G401 (cell line): ENCODE results near the gene NPBWR2. TPM values are rescaled to one million over a fixed set of nuclear protein-coding genes. Genes with fewer than 3 reads are reported as not detected.

Experiments used
- DNase-seq: peaks from one replicate; pipeline ENCODE4 v3.0.0-alpha.2; 2015; ENCODE audit warnings: low spot score
- in situ Hi-C: cut with HindIII; loops from 2 replicates; pipeline ENCODE4 v1.10.0; 2016; ENCODE audit warnings: low sequenced_read_pairs, mixed read lengths
- total RNA-seq: library from RNA; depleted of rRNA; stranded (reverse); fragments of >200 nt; shearing (Covaris generic); gene quantifications from 2 replicates; pipeline ENCODE4 v1.2.3, GENCODE V29; 2014; rRNA removed

Gene NPBWR2
- total RNA-seq, 1 experiment from 2014 or later = not detected

GRCh38 chr20:64053841-64054661 is 53.3 kb downstream of the NPBWR2 start:
- in situ Hi-C loops = no loop called here
- no peak for DNase-seq

Other genes with a start within 250 kb of the NPBWR2 start
- gene ABHD16B, start 246.1 kb downstream of the NPBWR2 start, total RNA-seq = 0.74 TPM in 1 of 2 replicates, not detected in the other
- gene TPD52L2, start 242.3 kb downstream of the NPBWR2 start, total RNA-seq = 129 and 141 TPM in 2 replicates
- 38.6 and 43.6 TPM in 2 replicates for gene DNAJC5, start 212.4 kb downstream of the NPBWR2 start, total RNA-seq
- gene UCKL1, start 151.1 kb downstream of the NPBWR2 start, total RNA-seq = 19.9 and 20.1 TPM in 2 replicates
- 5.5 and 5.9 TPM in 2 replicates for gene ZNF512B, start 137.6 kb downstream of the NPBWR2 start, total RNA-seq
- 1.4 TPM in 1 of 2 replicates, not detected in the other for gene SAMD10, start 127.9 kb downstream of the NPBWR2 start, total RNA-seq
- gene PRPF6, start 126.4 kb downstream of the NPBWR2 start, total RNA-seq = 91.4 and 111 TPM in 2 replicates
- gene C20orf204, start 71.4 kb downstream of the NPBWR2 start, total RNA-seq = 0.81 and 1.8 TPM in 2 replicates
- 1.2 TPM in 1 of 2 replicates, not detected in the other for gene SOX18, start 57.9 kb downstream of the NPBWR2 start, total RNA-seq
- 29.2 and 44.0 TPM in 2 replicates for gene TCEA2, start 44.4 kb downstream of the NPBWR2 start, total RNA-seq
- 32.9 and 33.4 TPM in 2 replicates for gene RGS19, start 28.0 kb downstream of the NPBWR2 start, total RNA-seq
- 4.2 and 5.0 TPM in 2 replicates for gene OPRL1, start 27.5 kb downstream of the NPBWR2 start, total RNA-seq
- gene LKAAEAR1, start 23.2 kb downstream of the NPBWR2 start, total RNA-seq = not detected in 2 replicates
- gene MYT1, start 56.9 kb upstream of the NPBWR2 start, total RNA-seq = 0.12 and 0.20 TPM in 2 replicates
- gene PCMTD2, start 148.2 kb upstream of the NPBWR2 start, total RNA-seq = 64.1 and 68.2 TPM in 2 replicates